Activated naive CD8-positive, alpha-beta T cell treated with anti-CD3 and anti-CD28 coated beads for 36 hours (primary cell): Measurements from ENCODE around the gene MCEMP1. TPM values are rescaled to one million over a fixed set of nuclear protein-coding genes. Genes with fewer than 3 reads are reported as not detected.

Experiments
- DNase-seq: peaks from one replicate; pipeline ENCODE4 v3.0.0; 2021
- H3K27ac Mint-ChIP-seq: one replicate; pipeline ENCODE4 v1.8.0; 2022; ENCODE audit warnings: mild to moderate bottlenecking, moderate library complexity, mixed read lengths
- H3K27me3 Mint-ChIP-seq: one replicate; pipeline ENCODE4 v1.8.0; 2022; ENCODE audit warnings: mild to moderate bottlenecking, mixed read lengths
- H3K36me3 Mint-ChIP-seq: one replicate; pipeline ENCODE4 v1.8.0; 2021; ENCODE audit warnings: mild to moderate bottlenecking, mixed read lengths
- H3K4me1 Mint-ChIP-seq: one replicate; pipeline ENCODE4 v1.8.0; 2021; ENCODE audit warnings: mixed read lengths
- H3K4me3 Mint-ChIP-seq: one replicate; pipeline ENCODE4 v1.8.0; 2022; ENCODE audit warnings: mild to moderate bottlenecking, moderate library complexity, mixed read lengths
- H3K9me3 Mint-ChIP-seq: one replicate; pipeline ENCODE4 v1.8.0; 2022; ENCODE audit warnings: mixed read lengths
- total RNA-seq, 2 experiments: library from RNA; stranded (reverse); gene quantifications; one replicate each; pipeline ENCODE4 v1.2.3, GENCODE V29; 2021

The MCEMP1 gene, protein sequence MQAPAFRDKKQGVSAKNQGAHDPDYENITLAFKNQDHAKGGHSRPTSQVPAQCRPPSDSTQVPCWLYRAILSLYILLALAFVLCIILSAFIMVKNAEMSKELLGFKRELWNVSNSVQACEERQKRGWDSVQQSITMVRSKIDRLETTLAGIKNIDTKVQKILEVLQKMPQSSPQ
- not detected for total RNA-seq

DNA sequence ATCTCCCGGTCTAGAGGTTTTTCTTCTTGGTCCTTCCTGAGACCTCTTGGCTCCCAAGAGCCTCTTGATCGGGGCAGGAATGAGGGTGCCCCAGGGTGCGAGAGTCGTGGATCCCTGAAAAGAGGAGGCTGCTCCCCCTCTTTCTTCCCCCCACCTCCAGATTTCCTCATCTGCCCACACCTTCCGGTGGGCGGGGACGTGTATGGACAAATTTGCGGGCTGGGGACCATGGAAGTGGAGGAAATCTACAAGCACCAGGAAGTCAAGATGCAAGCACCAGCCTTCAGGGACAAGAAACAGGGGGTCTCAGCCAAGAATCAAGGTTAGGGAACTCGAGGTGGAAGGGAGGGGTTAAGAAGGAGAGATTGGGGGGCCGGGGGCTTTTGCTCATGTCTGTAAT is at the start of gene MCEMP1:
TSS of gene MCEMP1 (plus strand) at position 237 of the 400 bp plus-strand sequence. CDS start at position 268, 31 bp downstream.
- peak within 1 kb of the TSS; percentile 28 for H3K27ac Mint-ChIP-seq
- DNase-seq, result no peak
- peak within 1 kb of the TSS; percentile 18 for H3K4me3 Mint-ChIP-seq
- H3K4me1 Mint-ChIP-seq, result peaks cover 49% of the 10 kb centered on the region
- H3K36me3 Mint-ChIP-seq, result peaks cover 2% of the 10 kb centered on the region
- peaks cover 45% of the 10 kb centered on the region for H3K27me3 Mint-ChIP-seq
- H3K9me3 Mint-ChIP-seq, result peaks cover 2% of the 10 kb centered on the region

DNA sequence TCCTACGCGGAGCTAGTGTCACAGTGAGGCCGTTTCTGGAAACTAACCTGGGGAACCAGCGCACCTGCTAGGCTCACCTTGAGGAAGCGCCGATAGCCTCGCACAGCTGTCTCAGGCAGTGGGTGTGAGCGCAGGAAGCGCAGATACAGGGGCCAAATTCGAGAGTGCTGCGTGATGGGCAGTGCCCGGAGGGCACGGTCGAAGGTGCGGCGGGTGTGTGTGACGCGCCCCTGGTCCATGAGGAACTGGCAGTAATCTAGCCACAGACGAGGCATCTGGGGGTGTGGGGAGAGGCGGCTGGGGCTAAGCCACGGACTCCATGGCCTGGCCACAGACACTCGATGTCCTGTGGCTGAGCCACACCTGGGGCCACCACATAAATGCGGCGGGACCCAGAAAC is 49.7 kb upstream of the MCEMP1 start:
- H3K9me3 Mint-ChIP-seq, result no peaks in the 10 kb centered on the region
- H3K27me3 Mint-ChIP-seq, result no peaks in the 10 kb centered on the region
- no peak for DNase-seq
- no peak overlapping the region for H3K27ac Mint-ChIP-seq
- peaks cover 24% of the 10 kb centered on the region for H3K4me1 Mint-ChIP-seq
- H3K36me3 Mint-ChIP-seq, result peaks cover 9% of the 10 kb centered on the region
- H3K4me3 Mint-ChIP-seq, result no peak overlapping the region

DNA sequence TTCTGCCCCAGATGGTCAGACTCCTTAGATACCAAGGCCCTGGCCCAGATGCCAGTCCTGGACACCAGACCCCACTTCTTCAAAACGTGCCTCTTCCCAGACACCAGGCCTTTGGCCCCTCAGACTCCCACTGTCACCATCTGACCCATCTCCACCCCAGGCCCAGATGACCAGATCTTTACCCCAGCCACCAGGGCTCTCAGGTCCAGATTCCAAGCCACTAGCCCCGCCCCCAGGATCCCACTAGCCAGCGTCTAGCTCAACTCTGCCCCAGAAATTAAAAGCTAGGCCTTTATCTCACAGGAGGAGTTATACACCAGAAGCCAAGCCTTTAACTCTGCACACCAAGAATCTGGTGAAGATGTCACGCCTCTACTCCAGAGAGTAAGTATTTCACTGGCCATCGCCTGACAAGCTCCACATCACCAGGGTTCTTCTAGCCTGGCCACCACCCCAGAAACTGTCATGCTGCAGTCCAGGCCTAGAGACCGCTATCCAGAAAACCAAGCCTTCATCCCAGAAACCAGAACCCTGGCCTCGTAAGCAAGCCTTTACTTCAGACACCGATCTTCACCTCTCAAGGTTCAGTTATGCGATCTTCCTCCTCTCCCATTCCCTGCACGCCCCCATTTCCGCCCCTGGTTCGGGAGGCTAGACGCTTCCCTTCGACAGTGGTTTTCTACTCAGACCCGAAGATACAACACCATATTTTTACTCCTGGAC is 48.1 kb upstream of the MCEMP1 start:
- Mint-ChIP-seq H3K4me1 (peaks cover 24% of the 10 kb centered on the region), H3K27me3 (no peaks in the 10 kb centered on the region), H3K27ac (peak overlapping the region; percentile 94), H3K36me3 (peaks cover 6% of the 10 kb centered on the region), H3K9me3 (no peaks in the 10 kb centered on the region), H3K4me3 (peak overlapping the region; percentile 94)
- no peak for DNase-seq

DNA sequence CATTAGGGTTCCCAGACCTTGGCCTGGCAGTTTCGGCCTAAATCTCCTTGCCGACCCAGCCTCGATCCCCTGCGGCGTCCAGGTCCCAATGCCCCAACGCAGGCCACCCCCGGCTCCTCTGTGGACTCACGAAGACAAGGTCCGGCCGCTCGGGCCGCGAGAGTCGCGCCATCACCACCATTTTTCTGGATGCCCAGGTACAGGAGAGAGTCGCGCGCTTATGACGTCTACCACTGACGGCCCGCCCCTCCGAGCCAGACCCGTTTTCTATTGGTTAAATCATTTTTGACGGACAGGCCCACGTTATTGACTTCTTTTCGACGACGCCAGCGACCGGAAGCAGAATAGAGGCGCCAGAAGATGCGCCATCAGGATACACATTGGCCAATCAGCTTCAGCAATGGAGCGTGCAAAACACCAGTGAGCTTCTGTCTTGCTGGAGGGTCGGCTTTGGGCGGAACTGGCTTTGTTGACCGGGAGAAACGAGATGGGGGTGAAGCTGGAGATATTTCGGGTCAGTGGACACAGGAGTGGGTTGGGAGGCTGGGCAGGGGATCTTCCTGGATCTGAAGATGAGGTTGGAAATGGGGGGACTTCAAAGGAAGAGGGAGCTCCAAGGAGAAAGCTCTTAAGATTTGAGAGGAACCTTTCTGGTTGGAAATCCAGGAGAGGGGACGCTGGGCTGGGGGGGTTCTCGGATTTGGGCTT is 47.4 kb upstream of the MCEMP1 start, which contains the start of the genes PET100 and XAB2:
TSS of gene PET100 (plus strand) at position 447 of the 708 bp plus-strand sequence. CDS start at position 488, 41 bp downstream.
TSS of gene XAB2 (minus strand) at position 199 of the 708 bp plus-strand sequence. CDS start at position 181, 18 bp downstream.
- peak within 1 kb of the TSS; percentile 94 for H3K27ac Mint-ChIP-seq
- H3K9me3 Mint-ChIP-seq, result no peaks in the 10 kb centered on the region
- H3K4me3 Mint-ChIP-seq, result peak within 1 kb of the TSS; percentile 94
- peaks cover 24% of the 10 kb centered on the region for H3K4me1 Mint-ChIP-seq
- DNase-seq, result peak; percentile 92
- no peaks in the 10 kb centered on the region for H3K27me3 Mint-ChIP-seq
- H3K36me3 Mint-ChIP-seq, result peaks cover 6% of the 10 kb centered on the region

DNA sequence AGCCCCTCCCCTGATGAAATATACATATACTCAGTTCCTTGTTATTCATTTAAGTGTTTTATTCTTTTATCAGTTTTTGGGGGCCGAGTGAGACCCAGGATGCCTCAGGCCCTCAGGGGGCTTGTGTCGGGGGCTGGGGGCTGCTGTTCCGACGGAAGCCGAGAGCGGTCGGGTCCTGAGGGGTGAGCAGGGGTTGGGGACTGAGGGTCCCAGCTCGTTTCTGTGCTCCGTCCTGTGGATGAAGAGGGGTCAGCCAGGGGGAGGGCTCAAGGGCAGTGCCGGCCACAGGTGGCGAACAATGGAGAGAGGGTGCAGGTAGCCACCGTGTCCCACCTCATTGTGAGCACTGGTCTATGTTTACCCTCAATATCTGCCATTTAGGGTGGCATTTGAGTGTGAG is 45.3 kb upstream of the MCEMP1 start:
- DNase-seq, result no peak
- Mint-ChIP-seq H3K9me3 (no peaks in the 10 kb centered on the region), H3K36me3 (peaks cover 6% of the 10 kb centered on the region), H3K27me3 (no peaks in the 10 kb centered on the region), H3K4me1 (peaks cover 24% of the 10 kb centered on the region), H3K4me3 (no peak overlapping the region), H3K27ac (no peak overlapping the region)

DNA sequence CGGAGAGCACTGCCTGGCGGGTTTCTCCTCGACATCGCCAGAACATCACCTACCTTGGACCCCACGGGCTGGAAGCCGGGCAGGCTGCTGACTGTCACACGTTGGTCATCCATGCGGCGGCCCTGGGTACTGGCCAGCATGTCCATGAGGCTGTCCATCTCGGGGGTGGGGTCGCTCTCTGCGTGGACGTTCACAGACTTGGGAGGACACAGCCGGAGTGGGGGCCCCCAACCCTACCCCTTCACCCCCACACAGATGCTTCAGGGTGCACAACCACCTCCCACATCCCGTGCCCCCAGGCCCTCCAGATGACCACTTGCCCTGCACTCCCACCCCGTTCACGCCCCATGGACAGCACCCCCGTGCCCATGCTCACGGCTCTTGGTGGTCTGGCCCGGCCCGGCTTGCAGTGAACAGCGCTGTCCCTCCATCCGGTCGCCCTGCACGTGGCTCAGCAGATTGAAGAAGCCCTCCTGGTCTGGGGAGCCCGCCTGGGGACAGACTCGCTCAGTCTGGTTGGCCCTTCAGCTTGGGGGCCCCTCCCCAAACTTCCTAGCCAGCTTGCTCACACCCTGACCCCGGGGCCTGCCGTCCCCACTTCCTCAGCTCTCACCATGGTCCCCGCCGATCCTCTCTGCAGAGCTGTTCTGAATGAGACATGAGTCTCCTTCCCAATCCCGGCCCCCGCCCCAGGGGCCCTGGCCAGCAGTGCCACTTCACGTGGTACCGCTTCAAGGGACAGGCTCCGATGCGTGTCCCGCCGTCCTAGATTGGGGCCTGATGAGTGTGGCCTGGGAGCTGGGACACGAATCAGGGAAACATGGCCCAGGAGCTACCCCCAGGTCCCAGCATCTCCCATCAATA is 44.3 kb upstream of the MCEMP1 start:
- no peak overlapping the region for H3K4me3 Mint-ChIP-seq
- no peaks in the 10 kb centered on the region for H3K27me3 Mint-ChIP-seq
- H3K27ac Mint-ChIP-seq, result no peak overlapping the region
- DNase-seq, result no peak
- peaks cover 26% of the 10 kb centered on the region for H3K4me1 Mint-ChIP-seq
- H3K9me3 Mint-ChIP-seq, result no peaks in the 10 kb centered on the region
- peaks cover 4% of the 10 kb centered on the region for H3K36me3 Mint-ChIP-seq

DNA sequence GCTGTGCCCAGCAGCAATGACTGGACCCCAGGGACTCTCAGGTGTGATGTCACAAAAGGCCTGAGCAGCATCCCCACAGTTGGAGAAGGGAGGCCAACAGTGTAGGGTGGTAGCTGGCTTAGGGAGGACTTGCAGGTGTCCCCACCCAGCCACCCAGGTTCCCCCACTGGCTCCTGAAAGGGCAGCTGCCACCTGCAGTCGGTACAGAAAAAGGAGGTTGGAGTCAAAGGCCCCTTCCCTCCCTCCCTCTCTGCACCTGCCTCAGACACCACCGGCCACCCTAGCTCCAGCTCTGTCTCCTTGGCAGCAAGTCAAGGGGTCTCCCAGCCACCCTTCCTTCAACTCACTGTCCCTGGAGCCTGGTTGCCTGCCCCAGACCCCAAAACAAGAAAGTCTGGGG is 43.2 kb upstream of the MCEMP1 start, which contains the start of gene PCP2:
TSS of gene PCP2 (minus strand) at position 22 of the 400 bp plus-strand sequence. CDS start 262 bp downstream, outside the sequence.
- Mint-ChIP-seq H3K4me1 (peaks cover 21% of the 10 kb centered on the region), H3K27me3 (no peaks in the 10 kb centered on the region), H3K27ac (no peak within 1 kb of the TSS), H3K4me3 (no peak within 1 kb of the TSS), H3K9me3 (no peaks in the 10 kb centered on the region), H3K36me3 (peaks cover 4% of the 10 kb centered on the region)
- DNase-seq, result no peak

DNA sequence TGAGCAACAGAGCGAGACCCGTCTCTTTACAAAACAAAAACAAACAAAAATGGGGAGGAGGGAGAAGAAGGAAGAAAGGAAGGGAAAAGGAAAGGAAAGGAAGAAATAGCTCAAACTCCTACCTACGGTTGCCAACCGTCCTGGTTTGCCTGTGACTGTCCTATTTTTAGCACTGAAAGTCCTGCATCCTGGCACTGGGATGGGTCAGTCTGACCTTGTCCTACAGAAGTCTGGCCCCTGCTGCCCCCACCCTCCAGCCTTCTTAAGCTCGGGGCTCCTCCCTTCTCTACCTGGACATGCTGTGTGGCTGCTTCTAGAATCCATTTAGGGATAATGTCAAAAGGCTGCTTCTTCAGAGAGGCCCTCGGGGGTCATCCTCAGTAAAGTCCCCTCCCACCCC is 41.2 kb upstream of the MCEMP1 start:
- H3K36me3 Mint-ChIP-seq, result peaks cover 6% of the 10 kb centered on the region
- peaks cover 17% of the 10 kb centered on the region for H3K4me1 Mint-ChIP-seq
- H3K4me3 Mint-ChIP-seq, result peak overlapping the region; percentile 48
- no peaks in the 10 kb centered on the region for H3K9me3 Mint-ChIP-seq
- H3K27me3 Mint-ChIP-seq, result no peaks in the 10 kb centered on the region
- no peak for DNase-seq
- no peak overlapping the region for H3K27ac Mint-ChIP-seq

DNA sequence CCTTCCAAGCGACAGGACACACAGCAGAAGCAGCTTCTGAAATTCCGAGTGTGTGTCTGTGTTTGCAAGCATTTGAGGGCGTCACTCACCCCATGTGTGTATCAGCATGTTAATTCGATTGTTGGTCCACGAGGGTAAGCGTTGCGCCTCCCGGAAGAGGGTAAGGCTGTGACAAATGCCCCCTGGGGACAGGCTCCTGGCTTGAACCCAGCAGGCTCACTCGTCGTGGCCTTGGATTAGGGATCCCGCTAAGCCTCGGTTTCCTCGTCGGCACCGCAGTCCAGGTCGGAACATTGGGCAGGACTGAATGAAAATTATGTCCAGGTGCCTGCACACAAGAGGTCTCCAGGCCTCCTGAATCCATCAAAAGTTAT is 40.6 kb upstream of the MCEMP1 start:
- Mint-ChIP-seq H3K27me3 (no peaks in the 10 kb centered on the region), H3K4me3 (peak overlapping the region; percentile 85), H3K9me3 (no peaks in the 10 kb centered on the region), H3K4me1 (peaks cover 13% of the 10 kb centered on the region), H3K27ac (peak overlapping the region; percentile 82), H3K36me3 (peaks cover 6% of the 10 kb centered on the region)
- no peak for DNase-seq

DNA sequence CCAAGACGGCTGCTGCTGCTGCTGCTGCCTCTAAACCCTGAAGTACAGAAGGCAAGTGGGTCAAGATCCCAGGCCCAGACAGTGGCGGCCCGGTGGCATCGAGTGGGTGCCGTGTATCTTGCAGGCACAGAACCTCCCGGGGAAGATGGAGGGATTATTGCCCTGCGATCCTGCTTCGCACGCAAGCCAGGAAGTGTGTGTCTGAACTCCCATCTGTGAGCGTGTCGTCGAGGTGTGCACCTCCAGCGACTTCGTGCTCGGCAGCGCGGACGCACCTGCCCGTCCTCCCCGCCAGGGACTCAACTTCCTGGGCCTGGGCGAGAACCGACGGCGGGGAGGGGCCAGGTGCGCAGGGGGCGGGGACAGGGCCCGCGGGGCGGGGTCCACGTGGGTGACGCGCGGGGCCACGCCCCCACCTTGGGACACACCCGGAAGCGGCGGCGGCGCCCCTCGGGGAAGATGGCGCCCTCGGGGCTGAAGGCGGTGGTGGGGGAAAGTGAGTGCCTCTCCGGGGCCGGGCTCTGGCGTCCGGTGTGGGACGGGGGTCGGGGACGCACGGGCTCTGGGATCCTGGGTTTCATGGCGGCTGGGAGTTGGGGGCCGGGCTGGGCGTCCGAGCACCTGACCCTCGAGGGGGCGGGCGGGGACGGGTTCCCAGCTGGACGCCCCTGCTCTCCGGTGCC is 40.1 kb upstream of the MCEMP1 start, which contains the start of gene STXBP2:
TSS of gene STXBP2 (plus strand) at position 420 of the 683 bp plus-strand sequence. CDS start at position 460, 40 bp downstream.
- peaks cover 6% of the 10 kb centered on the region for H3K36me3 Mint-ChIP-seq
- H3K4me1 Mint-ChIP-seq, result peaks cover 9% of the 10 kb centered on the region
- peak; percentile 91 for DNase-seq
- H3K9me3 Mint-ChIP-seq, result no peaks in the 10 kb centered on the region
- H3K4me3 Mint-ChIP-seq, result peak within 1 kb of the TSS; percentile 85
- H3K27ac Mint-ChIP-seq, result peak within 1 kb of the TSS; percentile 82
- H3K27me3 Mint-ChIP-seq, result no peaks in the 10 kb centered on the region

DNA sequence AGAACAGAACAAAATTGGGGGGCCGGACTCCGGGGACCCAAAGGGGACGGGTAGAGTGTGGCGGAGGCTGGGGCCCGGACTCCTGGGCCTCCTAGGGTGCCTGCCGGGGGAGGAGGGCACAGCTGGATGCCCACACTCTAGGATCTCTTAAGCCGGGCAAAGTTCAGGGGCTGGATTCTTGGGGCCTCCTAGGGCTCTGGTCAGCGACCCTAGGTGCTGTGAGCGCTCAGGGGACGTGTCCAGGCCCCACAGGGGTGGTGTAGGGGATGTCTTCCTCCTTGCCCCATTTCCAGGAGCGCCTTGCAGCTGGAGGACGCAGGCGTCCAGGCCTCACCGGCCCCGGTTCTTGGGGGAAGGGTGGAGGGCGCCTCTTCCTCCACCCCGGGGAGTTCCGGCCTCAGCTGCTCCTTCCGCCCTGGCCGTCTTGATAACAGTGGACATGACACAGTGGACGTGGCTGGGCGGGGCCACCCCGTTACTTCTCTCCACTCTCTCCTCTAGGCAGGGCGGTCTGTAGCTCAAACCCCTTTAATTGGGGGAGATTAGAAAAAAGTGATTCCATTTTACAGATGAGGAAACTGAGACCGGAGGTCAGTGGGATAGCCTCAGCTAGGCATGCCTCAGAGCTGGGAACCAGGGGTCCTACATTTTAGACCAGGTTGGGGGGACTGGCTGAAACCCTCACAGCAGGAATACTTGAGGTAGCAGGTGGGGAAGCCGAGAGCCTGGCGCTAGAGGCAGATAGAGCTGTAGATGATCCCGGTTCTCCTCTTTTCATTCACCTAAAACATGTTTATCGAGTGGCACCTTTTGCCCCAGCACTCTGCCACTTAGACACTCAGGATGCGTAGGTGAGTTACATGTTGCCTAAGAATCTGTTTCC is 39.3 kb upstream of the MCEMP1 start:
- peak overlapping the region; percentile 85 for H3K4me3 Mint-ChIP-seq
- H3K4me1 Mint-ChIP-seq, result peaks cover 9% of the 10 kb centered on the region
- DNase-seq, result no peak
- peaks cover 6% of the 10 kb centered on the region for H3K36me3 Mint-ChIP-seq
- no peaks in the 10 kb centered on the region for H3K9me3 Mint-ChIP-seq
- no peaks in the 10 kb centered on the region for H3K27me3 Mint-ChIP-seq
- peak overlapping the region; percentile 82 for H3K27ac Mint-ChIP-seq

DNA sequence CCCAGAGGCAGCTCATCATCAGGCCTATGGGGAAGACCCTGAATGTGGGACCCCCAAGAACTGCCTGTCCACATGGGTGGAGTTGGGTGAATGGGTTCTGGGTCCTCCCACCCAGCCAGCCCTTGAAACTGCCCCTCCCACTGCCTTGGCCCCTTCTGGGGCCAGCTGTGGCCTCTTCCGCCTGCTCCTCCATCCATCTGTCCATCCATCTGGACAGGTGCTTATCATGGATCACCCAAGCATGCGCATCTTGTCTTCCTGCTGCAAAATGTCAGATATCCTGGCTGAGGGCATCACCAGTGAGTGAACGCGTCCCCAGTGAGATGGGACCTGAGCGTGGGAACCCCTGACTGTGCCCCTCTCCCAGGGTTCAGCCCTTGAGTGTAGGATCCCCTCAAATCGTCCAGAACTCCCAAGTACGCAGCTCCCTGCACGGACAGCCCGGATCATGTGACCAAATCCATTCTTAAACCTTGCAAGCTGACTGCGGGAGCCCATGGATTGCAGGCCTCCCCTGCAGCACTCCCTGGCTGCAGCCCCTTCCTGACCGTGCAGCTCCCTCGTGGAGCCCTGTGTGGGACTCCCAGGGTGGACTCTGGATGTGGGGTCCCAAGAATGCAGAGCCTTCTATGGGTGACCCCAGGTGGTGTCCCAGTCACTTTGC is 38.0 kb upstream of the MCEMP1 start:
- Mint-ChIP-seq H3K36me3 (peaks cover 11% of the 10 kb centered on the region), H3K4me1 (peaks cover 10% of the 10 kb centered on the region), H3K4me3 (no peak overlapping the region), H3K9me3 (no peaks in the 10 kb centered on the region), H3K27me3 (no peaks in the 10 kb centered on the region), H3K27ac (no peak overlapping the region)
- no peak for DNase-seq

DNA sequence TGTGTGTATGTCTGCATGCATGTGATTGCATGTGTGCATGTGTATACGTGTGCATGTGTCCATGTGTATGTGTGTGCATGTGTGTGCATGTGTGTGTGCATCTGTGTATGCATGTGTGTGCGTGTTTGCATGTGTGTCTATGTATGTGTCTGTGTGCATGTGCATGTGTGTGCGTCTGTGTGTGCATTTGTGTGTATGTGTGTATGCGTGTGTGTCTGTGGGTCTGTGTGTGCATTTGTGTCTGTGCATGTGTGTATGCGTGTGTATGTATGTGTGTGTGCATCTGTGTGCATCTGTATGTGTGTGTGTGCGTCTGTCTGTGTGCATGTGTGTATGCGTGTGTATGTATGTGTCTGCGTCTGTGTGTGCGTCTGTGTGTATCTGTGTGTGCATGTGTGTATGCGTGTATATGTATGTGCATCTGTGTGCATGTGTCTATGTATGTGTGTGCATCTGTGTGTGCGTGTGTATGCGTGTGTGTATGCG is 37.0 kb upstream of the MCEMP1 start:
- DNase-seq, result no peak
- Mint-ChIP-seq H3K36me3 (peaks cover 11% of the 10 kb centered on the region), H3K27me3 (no peaks in the 10 kb centered on the region), H3K9me3 (no peaks in the 10 kb centered on the region), H3K4me1 (peaks cover 10% of the 10 kb centered on the region), H3K27ac (no peak overlapping the region), H3K4me3 (no peak overlapping the region)
